Upper lobe of left lung (tissue), 6 donors: ENCODE results near the gene CPEB1. TPM values are rescaled to one million over a fixed set of nuclear protein-coding genes. Genes with fewer than 3 reads are reported as not detected.

Source experiments
- ATAC-seq, 2 donors: fragments of 200-7000 bp; cut with Tn5 transposase; one replicate each; pipeline ENCODE4 v1.9.1; 2022; ENCODE audit warnings: mild to moderate bottlenecking in 2 of 2, moderate library complexity in 2 of 2; ENCODE audit not compliant: low FRiP score in 2 of 2
- DNase-seq, 2 donors: peaks; one replicate each; pipeline ENCODE4 v3.0.0-alpha.2; 2019 to 2020
- H3K27ac ChIP-seq, 4 donors: fragments of 200-600 bp; sonication (generic); one replicate each; pipeline ENCODE4 v1.5.1; 2016 to 2019
- H3K27me3 ChIP-seq, 4 donors: fragments of 200-600 bp; sonication (generic); one replicate each; pipeline ENCODE4 v1.5.1; 2017 to 2019
- H3K36me3 ChIP-seq, 4 donors: fragments of 200-600 bp; sonication (generic); one replicate each; pipeline ENCODE4 v1.5.1; 2016 to 2019
- H3K4me1 ChIP-seq, 4 donors: fragments of 200-600 bp; sonication (generic); one replicate each; pipeline ENCODE4 v1.5.1; 2018 to 2019
- H3K4me3 ChIP-seq, 4 donors: fragments of 200-600 bp; sonication (generic); one replicate each; pipeline ENCODE4 v1.5.1; 2017 to 2019; ENCODE audit warnings: mild to moderate bottlenecking in 2 of 4, moderate library complexity in 1 of 4
- H3K9me3 ChIP-seq, 4 donors: fragments of 200-600 bp; sonication (generic); one replicate each; pipeline ENCODE4 v1.5.1; 2018 to 2019
- CTCF ChIP-seq, 6 experiments: fragments of 450-650 bp in 4 of 6; fragments of 200-600 bp in 2 of 6; sonication (generic) in 2 of 6; IDR thresholded peaks; one replicate each; pipeline ENCODE4 v1.5.1; 2016 to 2019; ENCODE audit warnings: antibody characterized with exemption in 6 of 6
- EP300 ChIP-seq, 4 donors: sonication (generic); formaldehyde crosslinking; IDR thresholded peaks; one replicate each; pipeline ENCODE4 v1.5.1; 2017; ENCODE audit warnings: antibody characterized with exemption in 4 of 4, control low read depth in 2 of 4
- POLR2A ChIP-seq, 4 donors: fragments of 450-650 bp; IDR thresholded peaks; one replicate each; pipeline ENCODE4 v1.5.1; 2016 to 2017; ENCODE audit warnings: antibody characterized with exemption in 4 of 4, mild to moderate bottlenecking in 2 of 4
- POLR2AphosphoS5 ChIP-seq, 2 donors: sonication (generic); formaldehyde crosslinking; IDR thresholded peaks; one replicate each; pipeline ENCODE4 v1.5.1; 2017; ENCODE audit warnings: antibody characterized with exemption in 2 of 2
- WGBS, 2 donors: methylation state at CpG; one replicate each; pipeline ENCODE4 v1.1.5; 2017 to 2018; 5-methylcytosine and 5-hydroxymethylcytosine counted together
- total RNA-seq, 6 donors: library from RNA; depleted of rRNA in 4 of 6; stranded (reverse); fragments of >200 nt in 4 of 6; gene quantifications; one replicate each; pipeline versions ENCODE4 v1.1.0 to v1.2.1, GENCODE V29; 2016 to 2021
- donor health status: DM: no; HTN: no; CAD: no; lungs with moderate emphysema.
- donor health status: DM: no; HTN: yes; CAD: no; lungs with severe emphysema.

CPEB1 gene
- total RNA-seq, 6 donors from 2014 or later: 0.76 to 3.4 (median 1.7) TPM

- no peaks in the 10 kb centered on the region for H3K4me1 ChIP-seq
- 66 to 83% methylated on average over 5 of the region's 5 CpGs for WGBS, 2 donors
- H3K36me3 ChIP-seq: no peaks in the 10 kb centered on the region
- H3K9me3 ChIP-seq: no peaks in the 10 kb centered on the region
- no peak overlapping the region for H3K27ac ChIP-seq
- H3K27me3 ChIP-seq: no peaks in the 10 kb centered on the region
- ATAC-seq (no peak), DNase-seq (no peak)
- no peak for TF ChIP-seq EP300 (IDR thresholded peaks at IDR 0.05)
- TF ChIP-seq CTCF (IDR thresholded peaks at IDR 0.05): no peak
- TF ChIP-seq POLR2A (IDR thresholded peaks at IDR 0.05): no peak
- TF ChIP-seq POLR2AphosphoS5 (IDR thresholded peaks at IDR 0.05): no peak
- H3K4me3 ChIP-seq: no peak overlapping the region
Measured at GRCh38 chr15:82602195-82602594, 45.0 kb downstream of the CPEB1 start.

- no peak overlapping the region for H3K27ac ChIP-seq
- no peaks in the 10 kb centered on the region for H3K36me3 ChIP-seq
- H3K27me3 ChIP-seq: no peaks in the 10 kb centered on the region
- DNase-seq: no peak
- 50% methylated on average over 1 of the region's 1 CpG for WGBS, 2 donors
- TF ChIP-seq EP300 (IDR thresholded peaks at IDR 0.05) (no peak), CTCF (IDR thresholded peaks at IDR 0.05) (no peak), POLR2A (IDR thresholded peaks at IDR 0.05) (no peak), POLR2AphosphoS5 (IDR thresholded peaks at IDR 0.05) (no peak)
- ATAC-seq: no peak
- no peaks in the 10 kb centered on the region for H3K9me3 ChIP-seq
- no peaks in the 10 kb centered on the region for H3K4me1 ChIP-seq
- no peak overlapping the region for H3K4me3 ChIP-seq
Measured at GRCh38 chr15:82599862-82600261, 47.3 kb downstream of the CPEB1 start.

GRCh38 chr15:82597815-82598214, 49.3 kb downstream of the CPEB1 start:
- WGBS, 2 donors: 94 to 100% methylated on average over 2 of the region's 2 CpGs
- TF ChIP-seq EP300 (IDR thresholded peaks at IDR 0.05): no peak
- no peak for TF ChIP-seq POLR2AphosphoS5 (IDR thresholded peaks at IDR 0.05)
- no peak for TF ChIP-seq CTCF (IDR thresholded peaks at IDR 0.05)
- TF ChIP-seq POLR2A (IDR thresholded peaks at IDR 0.05): no peak

GRCh38 chr15:82595766-82596165, 51.4 kb downstream of the CPEB1 start:
- WGBS, 2 donors: 54 to 61% methylated on average over 2 of the region's 2 CpGs
- DNase-seq (no peak), ATAC-seq (no peak)
- Histone ChIP-seq H3K27ac (no peak overlapping the region), H3K4me1 (no peaks in the 10 kb centered on the region), H3K4me3 (no peak overlapping the region), H3K9me3 (no peaks in the 10 kb centered on the region), H3K27me3 (no peaks in the 10 kb centered on the region), H3K36me3 (no peaks in the 10 kb centered on the region)
- TF ChIP-seq EP300 (IDR thresholded peaks at IDR 0.05): no peak
- no peak for TF ChIP-seq CTCF (IDR thresholded peaks at IDR 0.05)
- TF ChIP-seq POLR2A (IDR thresholded peaks at IDR 0.05): no peak
- no peak for TF ChIP-seq POLR2AphosphoS5 (IDR thresholded peaks at IDR 0.05)

More at GRCh38 chr15:82597815-82598214, 49.3 kb downstream of the CPEB1 start:
- Histone ChIP-seq H3K4me1 (no peaks in the 10 kb centered on the region), H3K27ac (no peak overlapping the region), H3K4me3 (no peak overlapping the region), H3K27me3 (no peaks in the 10 kb centered on the region), H3K9me3 (no peaks in the 10 kb centered on the region), H3K36me3 (no peaks in the 10 kb centered on the region)
- no peak for DNase-seq
- ATAC-seq: no peak

- no peaks in the 10 kb centered on the region for H3K27me3 ChIP-seq
- ATAC-seq (no peak), DNase-seq (no peak)
- H3K27ac ChIP-seq: no peak overlapping the region
- H3K4me1 ChIP-seq: no peaks in the 10 kb centered on the region
- no peak for TF ChIP-seq POLR2AphosphoS5 (IDR thresholded peaks at IDR 0.05)
- TF ChIP-seq CTCF (IDR thresholded peaks at IDR 0.05): no peak
- no peak for TF ChIP-seq EP300 (IDR thresholded peaks at IDR 0.05)
- TF ChIP-seq POLR2A (IDR thresholded peaks at IDR 0.05): no peak
- 76 to 79% methylated on average over 3 of the region's 3 CpGs for WGBS, 2 donors
- no peak overlapping the region for H3K4me3 ChIP-seq
- H3K36me3 ChIP-seq: no peaks in the 10 kb centered on the region
- no peaks in the 10 kb centered on the region for H3K9me3 ChIP-seq
Measured at GRCh38 chr15:82595203-82595602, 52.0 kb downstream of the CPEB1 start.
